SK-N-SH (cell line): Measurements from ENCODE around the gene LAMA4.

Experiments
- CTCF ChIP-seq: fragments of 200-600 bp; sonication (generic); IDR thresholded peaks from 2 replicates; pipeline ENCODE4 v1.6.1; 2017; ENCODE audit warnings: antibody characterized with exemption, mild to moderate bottlenecking, moderate library complexity
- SIN3A ChIP-seq: IDR thresholded peaks from 2 replicates; pipeline ENCODE4 v1.6.1; 2012; ENCODE audit warnings: low read depth, mild to moderate bottlenecking, low read length, moderate library complexity, borderline replicate concordance
- SMC3 ChIP-seq: IDR thresholded peaks from 2 replicates; pipeline ENCODE4 v1.6.1; 2012; ENCODE audit warnings: low read depth, low read length, improper control_type of control experiment
- TF ChIP-seq, protein P1 (sequence below): IDR thresholded peaks from 2 replicates; pipeline ENCODE4; 2012

GRCh38 chr6:112243861-112244827 is 10.2 kb downstream of the LAMA4 start:
- TF ChIP-seq SIN3A (no peak), SMC3 (no peak), CTCF (no peak)
- TF ChIP-seq, protein P1, sequence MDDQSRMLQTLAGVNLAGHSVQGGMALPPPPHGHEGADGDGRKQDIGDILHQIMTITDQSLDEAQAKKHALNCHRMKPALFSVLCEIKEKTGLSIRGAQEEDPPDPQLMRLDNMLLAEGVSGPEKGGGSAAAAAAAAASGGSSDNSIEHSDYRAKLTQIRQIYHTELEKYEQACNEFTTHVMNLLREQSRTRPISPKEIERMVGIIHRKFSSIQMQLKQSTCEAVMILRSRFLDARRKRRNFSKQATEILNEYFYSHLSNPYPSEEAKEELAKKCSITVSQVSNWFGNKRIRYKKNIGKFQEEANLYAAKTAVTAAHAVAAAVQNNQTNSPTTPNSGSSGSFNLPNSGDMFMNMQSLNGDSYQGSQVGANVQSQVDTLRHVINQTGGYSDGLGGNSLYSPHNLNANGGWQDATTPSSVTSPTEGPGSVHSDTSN: no peak
